GM18907 (cell line): Measurements from ENCODE around the gene LAMC1.
A peak's percentile ranks its signal among the peaks of the same experiment; 100 is the strongest.

Source experiments
- ATAC-seq: cut with Tn5 transposase; IDR thresholded peaks from one replicate; pipeline ENCODE4 v1.9.1; 2021; ENCODE audit warnings: mild to moderate bottlenecking, moderate library complexity; ENCODE audit not compliant: unreplicated experiment

LAMC1 gene

DNA sequence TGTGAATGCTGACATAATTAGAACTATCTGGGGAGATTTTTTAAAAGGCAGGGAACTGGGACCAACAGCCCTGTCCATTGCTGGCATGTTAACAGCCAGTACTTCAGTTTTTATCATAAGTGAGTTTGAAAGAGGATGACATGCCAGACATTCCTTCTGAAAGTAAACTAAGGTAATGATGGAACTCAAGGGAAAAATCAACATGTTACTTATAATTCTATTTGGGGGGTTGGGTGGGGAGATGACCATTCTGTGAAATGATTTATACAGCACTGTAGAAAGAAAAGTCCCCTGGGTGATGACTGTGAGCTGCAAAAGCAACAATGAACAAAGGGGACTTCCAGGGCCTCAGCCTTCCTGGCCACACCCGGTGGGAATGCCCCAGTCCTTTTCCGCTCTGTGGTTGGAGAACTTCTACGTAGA, 157.4 kb downstream of the LAMC1 start:
- peak; percentile 69 for ATAC-seq

DNA sequence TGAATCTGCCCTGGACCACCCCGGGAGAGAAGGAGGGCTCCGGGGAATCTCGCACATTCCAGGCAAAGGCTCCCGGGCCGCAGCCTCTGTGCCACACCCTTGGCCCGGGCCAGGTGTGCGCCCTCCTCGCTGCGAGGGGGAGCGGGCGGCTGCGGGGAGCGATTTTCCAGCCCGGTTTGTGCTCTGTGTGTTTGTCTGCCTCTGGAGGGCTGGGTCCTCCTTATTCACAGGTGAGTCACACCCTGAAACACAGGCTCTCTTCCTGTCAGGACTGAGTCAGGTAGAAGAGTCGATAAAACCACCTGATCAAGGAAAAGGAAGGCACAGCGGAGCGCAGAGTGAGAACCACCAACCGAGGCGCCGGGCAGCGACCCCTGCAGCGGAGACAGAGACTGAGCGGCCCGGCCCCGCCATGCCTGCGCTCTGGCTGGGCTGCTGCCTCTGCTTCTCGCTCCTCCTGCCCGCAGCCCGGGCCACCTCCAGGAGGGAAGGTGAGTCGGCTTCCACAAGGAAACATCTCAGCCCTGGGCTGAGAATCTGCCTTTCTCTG, 162.8 kb downstream of the LAMC1 start, which contains the start of gene LAMC2:
LAMC2 (plus strand) TSS at position 324 of the 550 bp plus-strand sequence; CDS start at position 413, 89 bp downstream.
- ATAC-seq, result no peak

DNA sequence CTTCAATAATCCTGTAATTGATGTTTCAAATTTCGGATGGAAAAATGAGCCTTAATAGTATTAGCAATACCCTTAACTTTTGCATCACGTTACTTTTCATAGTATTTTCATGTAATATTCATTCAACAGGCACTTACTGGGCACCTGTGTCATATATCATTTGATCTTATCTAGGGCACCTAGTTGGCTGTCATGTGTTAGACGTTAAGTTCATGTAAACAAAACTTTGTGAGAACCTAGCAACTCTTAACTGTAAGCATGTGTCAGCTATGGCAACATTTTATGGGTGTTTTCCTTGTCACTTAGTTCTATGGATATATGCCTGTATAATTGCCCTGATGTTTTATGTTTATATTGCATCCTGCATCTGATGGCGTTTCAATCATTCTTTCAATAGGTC, 163.6 kb downstream of the LAMC1 start:
- ATAC-seq, result no peak

DNA sequence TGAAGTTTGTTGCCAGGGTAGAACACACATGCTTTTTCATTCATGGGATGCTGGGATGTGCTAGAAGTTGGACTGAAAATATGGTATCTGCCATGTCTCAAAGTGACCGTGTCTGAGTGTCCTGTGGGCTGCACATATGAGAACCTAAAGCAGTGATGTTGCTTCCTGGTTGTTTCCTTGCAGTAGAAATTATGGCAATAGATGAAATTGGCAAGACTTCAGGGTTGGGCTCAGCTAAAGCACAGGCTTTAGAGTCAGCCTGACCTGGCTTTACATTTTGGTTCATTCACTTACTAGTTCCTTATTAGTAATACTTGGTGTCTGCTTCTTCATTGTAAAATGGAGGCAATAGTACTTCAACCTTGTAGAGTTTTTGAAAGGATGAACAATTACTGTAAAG, 165.0 kb downstream of the LAMC1 start:
- ATAC-seq, result no peak

DNA sequence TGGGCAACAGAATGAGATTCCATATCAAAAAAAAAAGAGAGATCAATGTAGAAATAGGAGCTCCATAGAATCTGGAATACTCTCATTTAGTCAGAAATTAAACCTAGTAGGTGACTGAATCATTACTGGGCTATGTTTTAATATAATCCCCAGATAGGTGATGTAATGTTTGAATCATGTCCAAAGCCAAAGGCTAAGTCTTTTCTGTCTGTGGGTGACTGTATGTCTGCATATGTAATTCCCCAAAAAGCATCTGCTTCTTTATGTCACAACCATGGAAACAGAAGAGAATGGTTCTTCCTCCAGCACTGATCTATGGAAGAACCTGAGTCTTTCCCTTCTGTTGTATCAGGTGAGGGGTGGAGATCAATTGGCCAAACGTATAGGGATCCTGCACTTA, 168.6 kb downstream of the LAMC1 start:
- no peak for ATAC-seq

DNA sequence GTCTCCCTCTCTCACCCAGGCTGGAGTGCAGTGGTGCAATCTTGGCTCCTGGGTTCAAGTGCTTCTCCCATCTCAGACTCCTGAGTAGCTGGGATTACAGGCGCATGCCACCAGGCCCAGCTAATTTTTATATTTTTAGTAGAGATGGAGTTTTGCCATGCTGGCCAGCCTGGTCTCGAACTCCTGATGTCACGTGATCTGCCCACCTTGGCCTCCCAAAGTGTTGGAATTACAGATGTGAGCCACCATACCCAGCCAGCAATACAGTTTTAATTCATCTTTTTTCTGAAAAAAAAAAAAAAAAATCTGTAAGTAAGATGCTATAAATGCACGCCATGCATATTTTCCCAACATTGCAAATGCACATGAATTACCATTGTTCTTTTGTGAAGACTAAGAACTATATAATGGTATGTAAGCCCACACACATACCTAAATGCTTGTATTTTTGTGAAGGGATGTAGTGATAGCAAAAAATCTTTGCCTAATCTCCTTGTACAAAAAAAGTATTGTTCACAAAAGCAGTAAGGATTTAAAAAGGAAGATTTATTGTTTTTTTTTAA, 170.8 kb downstream of the LAMC1 start:
- no peak for ATAC-seq

DNA sequence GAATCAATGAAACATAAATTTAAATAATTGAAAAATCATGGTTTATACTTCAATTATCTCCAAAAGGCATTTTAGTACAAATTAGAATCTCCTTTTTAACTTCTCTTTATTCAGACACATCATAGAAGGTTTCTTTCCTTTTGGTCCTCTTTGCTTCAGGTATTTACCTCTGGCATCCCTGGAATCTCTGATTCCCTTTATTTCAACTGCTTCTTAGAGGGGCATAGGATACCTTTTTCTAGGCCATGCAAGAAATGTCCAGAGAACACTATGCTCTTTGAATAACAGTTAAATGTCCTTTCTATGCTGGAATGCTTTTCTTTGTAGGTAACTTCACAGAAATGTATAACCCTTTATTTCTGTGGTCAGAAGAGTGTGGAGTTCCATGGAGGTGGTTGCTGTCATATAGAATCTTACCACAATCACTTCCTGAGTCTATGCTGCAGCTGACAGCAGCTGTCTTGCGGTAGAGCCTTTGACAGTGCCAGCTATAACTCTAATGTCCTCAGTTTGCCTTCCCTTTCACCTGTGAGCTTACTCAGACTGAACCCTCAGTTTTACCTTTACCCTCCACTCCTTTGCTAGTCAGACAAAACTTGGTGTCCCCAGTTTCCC, 171.4 kb downstream of the LAMC1 start:
- ATAC-seq, result peak; percentile 98

DNA sequence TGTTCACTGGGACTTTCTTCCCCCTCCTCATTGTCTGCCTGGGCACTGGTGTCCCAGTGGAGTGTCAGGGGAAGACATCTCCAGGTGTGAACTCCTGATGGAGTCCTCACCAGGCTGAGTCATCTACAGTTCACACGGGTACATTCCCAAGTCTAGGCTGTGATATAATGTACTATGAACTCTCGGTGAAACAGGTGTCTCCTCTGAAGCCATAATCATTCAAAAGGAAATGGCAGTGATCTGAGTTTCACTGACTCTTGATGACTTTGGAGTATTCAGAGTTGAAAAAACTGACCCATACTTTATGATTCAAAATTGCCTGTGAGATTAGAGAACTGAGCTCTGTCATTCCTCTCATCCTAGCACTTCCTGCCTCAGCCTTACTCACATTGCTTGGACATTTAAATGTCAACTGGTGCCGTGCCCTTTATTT, 171.9 kb downstream of the LAMC1 start:
- ATAC-seq, result peak; percentile 58
